IMR-90 (cell line): ENCODE data around the gene GALNT9. TPM values are rescaled to one million over a fixed set of nuclear protein-coding genes. Genes with fewer than 3 reads are reported as not detected.

ENCODE experiments used
- ATAC-seq: fragments of 200-7000 bp; cut with Tn5 transposase; 2 replicates; pipeline ENCODE4 v1.9.1; 2020; ENCODE audit warnings: low read depth, mild to moderate bottlenecking, moderate library complexity
- BruUV-seq: library from RNA; stranded (reverse); fragments of 400-500 nt; replicated peaks from 2 replicates; lab custom pipeline; 2021; lab: Mats Ljungman, UMichigan
- CTCF ChIA-PET: fragments of 300-600 bp; formaldehyde crosslinking; extraction: SDS; loops from one replicate; lab custom pipeline; 2021; ENCODE audit warnings: antibody characterized with exemption; lab: Yijun Ruan, JAX
- POLR2A ChIA-PET: fragments of 300-600 bp; sonication (Branson Sonifier 250); formaldehyde crosslinking; loops from one replicate; lab custom pipeline; 2022; ENCODE audit warnings: antibody characterized with exemption; ENCODE audit not compliant: unreplicated experiment; lab: Charles Lee
- DNase-seq: peaks from one replicate; pipeline ENCODE4 v3.0.0; 2013
- H2AFZ ChIP-seq: replicated peaks from 2 replicates; pipeline ENCODE3; 2013; ENCODE audit warnings: low read length, mild to moderate bottlenecking; ENCODE audit not compliant: poor library complexity
- H2AK5ac ChIP-seq: 2 replicates; pipeline ENCODE4 v1.6.1; 2013; ENCODE audit warnings: low read depth, low read length, inconsistent platforms
- H2AK9ac ChIP-seq: replicated peaks from 2 replicates; pipeline ENCODE3; 2013; ENCODE audit warnings: mild to moderate bottlenecking, low read depth, low read length, moderate library complexity; ENCODE audit not compliant: poor library complexity
- H2BK120ac ChIP-seq: 2 replicates; pipeline ENCODE4 v1.6.1; 2013; ENCODE audit warnings: low read depth, low read length, inconsistent platforms
- H2BK15ac ChIP-seq: 3 replicates; pipeline ENCODE4 v1.6.1; 2013; ENCODE audit warnings: low read depth, low read length, inconsistent platforms
- H2BK20ac ChIP-seq: 2 replicates; pipeline ENCODE4 v1.6.1; 2013; ENCODE audit warnings: low read depth, mild to moderate bottlenecking, inconsistent platforms, low read length, moderate library complexity
- H2BK5ac ChIP-seq: 2 replicates; pipeline ENCODE4 v1.6.1; 2013; ENCODE audit warnings: mild to moderate bottlenecking, low read depth, low read length, inconsistent platforms; ENCODE audit not compliant: poor library complexity, severe bottlenecking
- H3K14ac ChIP-seq: replicated peaks from 2 replicates; pipeline ENCODE4 v1.6.1; 2013; ENCODE audit warnings: low read depth, low read length, inconsistent platforms
- H3K18ac ChIP-seq: 2 replicates; pipeline ENCODE4 v1.6.1; 2013; ENCODE audit warnings: low read depth, low read length, control low read depth
- H3K23ac ChIP-seq: 2 replicates; pipeline ENCODE4 v1.6.1; 2013; ENCODE audit warnings: low read depth, low read length, inconsistent platforms
- H3K27ac ChIP-seq: 2 replicates; pipeline ENCODE4 v1.5.1; 2013; ENCODE audit warnings: mild to moderate bottlenecking, control low read depth, low read length; ENCODE audit not compliant: insufficient read depth
- H3K27me3 ChIP-seq: 2 replicates; pipeline ENCODE4 v1.6.1; 2013; ENCODE audit warnings: low read length; ENCODE audit not compliant: control insufficient read depth, insufficient read depth
- H3K36me3 ChIP-seq: 2 replicates; pipeline ENCODE4 v1.6.1; 2013; ENCODE audit warnings: low read length, mixed read lengths; ENCODE audit not compliant: control insufficient read depth, insufficient read depth
- H3K4ac ChIP-seq: 2 replicates; pipeline ENCODE4 v1.6.1; 2013; ENCODE audit warnings: low read depth, low read length, inconsistent platforms
- H3K4me1 ChIP-seq: 2 replicates; pipeline ENCODE4 v1.6.1; 2013; ENCODE audit warnings: low read length, mixed read lengths; ENCODE audit not compliant: control insufficient read depth, insufficient read depth
- H3K4me2 ChIP-seq: 2 replicates; pipeline ENCODE4 v1.6.1; 2013; ENCODE audit warnings: low read depth, mild to moderate bottlenecking, control low read depth, low read length, moderate library complexity
- H3K4me3 ChIP-seq: 2 replicates; pipeline ENCODE4 v1.5.1; 2013; ENCODE audit warnings: low read depth, mild to moderate bottlenecking, control low read depth, low read length, moderate library complexity; ENCODE audit not compliant: insufficient read depth
- H3K56ac ChIP-seq: 2 replicates; pipeline ENCODE4 v1.6.1; 2013; ENCODE audit warnings: low read length, inconsistent platforms; ENCODE audit not compliant: insufficient read depth; ENCODE audit errors: extremely low read depth
- H3K79me1 ChIP-seq, 2 experiments: 2 replicates each; pipeline ENCODE4 v1.6.1; 2013; ENCODE audit warnings: low read length in 2 of 2, inconsistent platforms in 1 of 2, low read depth in 1 of 2
- H3K9ac ChIP-seq: 2 replicates; pipeline ENCODE4 v1.6.1; 2013; ENCODE audit warnings: low read depth, low read length, control low read depth
- H3K9me1 ChIP-seq: 2 replicates; pipeline ENCODE4 v1.6.1; 2013; ENCODE audit warnings: low read length, inconsistent platforms; ENCODE audit not compliant: insufficient read depth
- H3K9me3 ChIP-seq: 2 replicates; pipeline ENCODE4 v1.6.1; 2013; ENCODE audit warnings: low read length; ENCODE audit not compliant: control insufficient read depth, insufficient read depth
- H4K20me1 ChIP-seq: 2 replicates; pipeline ENCODE4 v1.6.1; 2013; ENCODE audit warnings: low read length, inconsistent platforms; ENCODE audit not compliant: insufficient read depth
- H4K5ac ChIP-seq: 2 replicates; pipeline ENCODE4 v1.6.1; 2013; ENCODE audit warnings: mild to moderate bottlenecking, low read depth, low read length, control low read depth
- H4K8ac ChIP-seq, 2 experiments: 2 replicates each; pipeline ENCODE4 v1.6.1; 2013; ENCODE audit warnings: low read depth in 2 of 2, low read length in 2 of 2, control low read depth in 1 of 2, inconsistent platforms in 1 of 2
- H4K91ac ChIP-seq: 2 replicates; pipeline ENCODE4 v1.6.1; 2013; ENCODE audit warnings: low read depth, low read length, inconsistent platforms; ENCODE audit not compliant: insufficient read depth
- CEBPB ChIP-seq: IDR thresholded peaks from 2 replicates; pipeline ENCODE4 v1.6.1; 2012; ENCODE audit warnings: low read depth, low read length, improper control_type of control experiment
- FOS ChIP-seq: fragments of 150-350 bp; IDR thresholded peaks from 2 replicates; pipeline ENCODE4 v1.6.1; 2016; ENCODE audit warnings: low read depth, low read length
- RCOR1 ChIP-seq: IDR thresholded peaks from 2 replicates; pipeline ENCODE4 v1.6.1; 2012; ENCODE audit warnings: mild to moderate bottlenecking, low read length, improper control_type of control experiment; ENCODE audit not compliant: insufficient replicate concordance
- RFX5 ChIP-seq: IDR thresholded peaks from 2 replicates; pipeline ENCODE4 v1.8.0; 2012; ENCODE audit warnings: low read depth, mild to moderate bottlenecking, low read length, moderate library complexity
- SMC3 ChIP-seq: fragments of 150-350 bp; IDR thresholded peaks from 2 replicates; pipeline ENCODE4 v1.6.1; 2016; ENCODE audit warnings: low read depth, mild to moderate bottlenecking, antibody characterized with exemption, low read length, moderate library complexity
- WGBS, 2 experiments: methylation state at CpG; one replicate each; pipeline versions ENCODE4 v1.1.5 to v1.1.7; 2013; ENCODE audit warnings: missing lambda C conversion rate in 2 of 2; ENCODE audit not compliant: insufficient read length in 1 of 2; ENCODE audit errors: extremely low coverage in 2 of 2; 5-methylcytosine and 5-hydroxymethylcytosine counted together
- dilution Hi-C: fragments of 300-500 bp; cut with HindIII; formaldehyde crosslinking; loops from one replicate; pipeline ENCODE4 v1.14.3; 2018; ENCODE audit warnings: low sequenced_read_pairs; ENCODE audit not compliant: unreplicated experiment
- in situ Hi-C: fragments of 300-500 bp; cut with MboI; formaldehyde crosslinking; loops from 3 replicates; pipeline ENCODE4 v1.14.3; 2019; ENCODE audit warnings: low sequenced_read_pairs, inconsistent platforms, mixed read lengths
- intact Hi-C: fragments of 100-400 bp; cut with micrococcal nuclease; formaldehyde crosslinking; loops from 2 replicates; pipeline ENCODE4 v1.10.0; 2022
- polyA plus RNA-seq, 3 experiments: library from polyadenylated mRNA; depleted of rRNA; stranded (reverse); fragments of >200 nt; gene quantifications; 2 replicates each; pipeline ENCODE4 v1.2.3, GENCODE V29; 2012; ENCODE audit warnings: low replicate concordance in 1 of 3
- total RNA-seq: library from RNA; depleted of rRNA; stranded (reverse); fragments of >200 nt; gene quantifications from 2 replicates; pipeline ENCODE4 v1.2.3, GENCODE V29; 2012

Gene GALNT9
- total and polyA plus RNA-seq, 2 of the 4 experiments (the other 2 are of a cell fraction): under 0.01 to 0.12 TPM

DNA sequence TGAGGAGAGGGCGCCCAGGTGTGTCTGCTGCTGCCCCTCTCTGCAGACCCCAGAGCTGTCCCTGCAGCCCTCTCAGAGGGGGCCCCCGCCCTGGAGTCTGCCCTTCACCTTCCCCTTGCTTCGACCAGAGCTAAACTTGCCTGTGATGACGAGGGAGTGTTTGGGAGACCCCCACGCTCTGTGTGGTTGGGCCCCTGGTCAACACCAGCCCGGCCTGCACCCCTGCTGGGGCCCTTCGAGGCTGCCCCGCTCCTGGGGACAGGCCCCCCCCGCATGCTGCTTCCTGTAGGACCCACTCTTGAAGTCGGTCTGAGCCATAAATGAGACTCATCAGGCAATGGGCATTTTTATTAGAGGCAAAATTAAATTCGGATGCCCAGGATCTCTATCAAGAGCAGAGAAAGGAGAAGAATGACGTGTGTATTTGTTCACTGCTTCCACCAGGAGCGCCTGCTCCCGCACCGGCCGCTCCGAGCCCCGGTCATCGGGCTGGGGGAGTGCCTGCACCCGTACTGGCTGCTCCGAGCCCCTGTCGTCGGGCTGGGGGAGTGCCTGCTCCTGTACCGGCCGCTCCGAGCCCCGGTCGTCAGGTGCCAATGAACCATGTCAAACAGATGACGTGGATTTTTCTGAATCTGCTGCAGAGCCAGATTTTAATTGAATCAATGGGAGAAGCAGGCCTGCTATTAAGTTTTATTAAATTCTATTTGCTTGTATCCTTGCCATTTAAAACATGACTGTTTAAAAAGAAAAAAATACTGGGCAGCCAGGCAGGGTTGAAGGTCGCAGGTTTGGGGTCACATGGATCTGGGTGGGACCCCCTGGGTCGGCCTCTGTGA lies 137.5 kb downstream of the GALNT9 start:
- Histone ChIP-seq H4K8ac (no peak overlapping the region), H2BK5ac (no peak overlapping the region), H3K36me3 (no peaks in the 10 kb centered on the region), H2BK20ac (no peak overlapping the region), H3K4me1 (peaks cover 5% of the 10 kb centered on the region; the same call in 1 of the 2 replicates), H3K4me2 (no peak overlapping the region), H2AK9ac (no peak overlapping the region), H2AFZ (no peak overlapping the region), H3K9ac (no peak overlapping the region), H3K18ac (no peak overlapping the region), H2AK5ac (no peak overlapping the region), H3K79me1 (no peaks in the 10 kb centered on the region), H2BK15ac (no peak overlapping the region), H3K14ac (no peak overlapping the region), H3K56ac (no peak overlapping the region), H4K20me1 (no peaks in the 10 kb centered on the region; the same call in 1 of the 2 replicates), H3K23ac (no peak overlapping the region), H4K5ac (no peak overlapping the region), H3K27ac (no peak overlapping the region), H3K9me3 (peaks cover 12% of the 10 kb centered on the region), H3K27me3 (no peaks in the 10 kb centered on the region; the same call in 1 of the 2 replicates), H3K4ac (no peak overlapping the region), H2BK120ac (no peak overlapping the region), H3K9me1 (no peaks in the 10 kb centered on the region), H4K91ac (no peak overlapping the region), H3K4me3 (no peak overlapping the region)
- TF ChIP-seq RFX5: no peak
- no peak for TF ChIP-seq RCOR1
- TF ChIP-seq SMC3: no peak
- no peak for TF ChIP-seq FOS
- no peak for TF ChIP-seq CEBPB
- DNase-seq (no peak), ATAC-seq (no peak)
- ChIA-PET POLR2A (no interaction called here), CTCF (no interaction called here)
- dilution Hi-C loops (no loop called here), intact Hi-C loops (no loop called here), in situ Hi-C loops (no loop called here)
- WGBS, 2 experiments: 72% methylated on average over 10 of the region's 31 CpGs; no CpG with 5 or more reads in 1 of the 2 experiments
- BruUV-seq: no TSS peak
